Liver (tissue), 3 donors: ENCODE measurements around the gene IRX2.

Source experiments
- CTCF ChIP-seq: fragments of 150-350 bp; IDR thresholded peaks from 2 replicates; pipeline ENCODE4 v1.5.1; 2017; ENCODE audit warnings: improper control_type of control experiment, low read depth, low read length; ENCODE audit not compliant: missing input control
- FOXA2 ChIP-seq: IDR thresholded peaks from 2 replicates; pipeline ENCODE4 v1.6.1; 2016; ENCODE audit warnings: antibody characterized with exemption
- MAX ChIP-seq: IDR thresholded peaks from 2 replicates; pipeline ENCODE4 v1.6.1; 2016; ENCODE audit warnings: antibody characterized with exemption
- RXRA ChIP-seq, 2 donors: IDR thresholded peaks; 2 replicates each; pipeline ENCODE4 v1.6.1; 2017 to 2018; ENCODE audit warnings: antibody characterized with exemption in 2 of 2, mild to moderate bottlenecking in 1 of 2
- TAF1 ChIP-seq: conservative IDR thresholded peaks from 2 replicates; pipeline ENCODE4 v1.6.1; 2016; ENCODE audit warnings: antibody characterized with exemption, mild to moderate bottlenecking
- ZBTB33 ChIP-seq: IDR thresholded peaks from 2 replicates; pipeline ENCODE4 v1.6.1; 2016; ENCODE audit warnings: antibody characterized with exemption
- donor health status: healthy.
- donor health status: healthy.

- TF ChIP-seq TAF1, result no peak
- TF ChIP-seq ZBTB33, result no peak
- no peak for TF ChIP-seq CTCF
- no peak for TF ChIP-seq FOXA2
- no peak for TF ChIP-seq MAX
- TF ChIP-seq RXRA (IDR thresholded peaks at IDR 0.05), result no peak
Observed at GRCh38 chr5:2725980-2726765, 25.3 kb downstream of the IRX2 start.
